Memory B cell (primary cell): Measurements from ENCODE around the gene EXD1.
"Not testable (repeated sequence)": the region's sequence is repeated elsewhere in the genome, so short reads cannot be mapped to it uniquely, and the experiment has no call there.

Experiments
- ATAC-seq: fragments of 150-1000 bp; cut with Tn5 transposase; 2 replicates; pipeline ENCODE4 v1.10.0; 2021; ENCODE audit warnings: low read depth, mild to moderate bottlenecking, moderate library complexity
- DNase-seq, 2 donors: peaks; one replicate each; pipeline ENCODE4 v3.0.0; 2022; ENCODE audit warnings: low spot score in 2 of 2
- H3K27ac Mint-ChIP-seq: one replicate; pipeline ENCODE4 v1.8.0; 2022; ENCODE audit warnings: mild to moderate bottlenecking, moderate library complexity, mixed read lengths
- H3K27me3 Mint-ChIP-seq: one replicate; pipeline ENCODE4 v1.8.0; 2022; ENCODE audit warnings: mixed read lengths
- H3K36me3 Mint-ChIP-seq: one replicate; pipeline ENCODE4 v1.8.0; 2022; ENCODE audit warnings: mild to moderate bottlenecking, mixed read lengths
- H3K4me1 Mint-ChIP-seq: one replicate; pipeline ENCODE4 v1.8.0; 2022; ENCODE audit warnings: mixed read lengths
- H3K4me3 Mint-ChIP-seq: one replicate; pipeline ENCODE4 v1.8.0; 2022; ENCODE audit warnings: mild to moderate bottlenecking, moderate library complexity, mixed read lengths
- H3K9me3 Mint-ChIP-seq: one replicate; pipeline ENCODE4 v1.8.0; 2022; ENCODE audit warnings: mixed read lengths

Gene EXD1

DNA sequence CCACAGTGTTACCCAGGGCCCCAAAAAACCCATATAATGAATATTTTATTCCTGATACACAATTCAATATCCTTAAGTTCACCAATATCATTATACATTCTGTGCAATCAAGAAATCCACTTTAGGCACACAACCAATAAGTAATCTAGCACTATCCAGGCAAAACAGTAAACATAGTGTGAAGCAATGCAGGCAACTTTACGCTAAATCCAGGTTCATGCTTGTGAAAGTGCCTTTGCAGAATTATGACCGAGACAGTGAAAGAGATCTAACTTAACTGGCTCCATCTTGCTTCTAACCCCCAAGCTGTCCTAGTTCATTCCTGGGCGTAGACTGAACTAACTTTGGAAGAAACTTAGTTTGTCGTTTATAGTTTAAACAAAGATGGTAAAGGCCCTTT lies 80.3 kb downstream of the EXD1 start:
- ATAC-seq (no peak), DNase-seq (no peak)
- Mint-ChIP-seq H3K9me3 (no peaks in the 10 kb centered on the region), H3K36me3 (no peaks in the 10 kb centered on the region), H3K4me3 (no peak overlapping the region), H3K4me1 (no peaks in the 10 kb centered on the region), H3K27ac (no peak overlapping the region), H3K27me3 (no peaks in the 10 kb centered on the region)

DNA sequence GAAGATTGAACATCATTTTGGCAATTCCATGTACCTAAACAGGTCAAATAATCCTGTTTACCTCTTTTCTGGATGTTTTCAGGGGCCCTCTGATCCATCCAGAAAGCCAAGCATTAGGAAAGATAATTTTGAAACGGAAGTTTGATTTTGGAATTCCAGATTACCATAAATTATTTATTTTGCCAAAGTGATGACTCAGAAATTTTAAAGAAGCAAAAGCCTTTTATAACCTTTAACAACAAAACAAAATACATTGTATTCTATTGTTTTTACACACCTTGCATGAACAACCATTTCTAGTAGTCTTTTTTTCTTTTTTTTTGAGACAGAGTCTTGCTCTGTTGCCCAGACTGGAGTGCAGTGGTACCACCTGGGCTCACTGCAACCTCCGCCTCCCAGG lies 82.5 kb downstream of the EXD1 start:
- DNase-seq, result no peak

DNA sequence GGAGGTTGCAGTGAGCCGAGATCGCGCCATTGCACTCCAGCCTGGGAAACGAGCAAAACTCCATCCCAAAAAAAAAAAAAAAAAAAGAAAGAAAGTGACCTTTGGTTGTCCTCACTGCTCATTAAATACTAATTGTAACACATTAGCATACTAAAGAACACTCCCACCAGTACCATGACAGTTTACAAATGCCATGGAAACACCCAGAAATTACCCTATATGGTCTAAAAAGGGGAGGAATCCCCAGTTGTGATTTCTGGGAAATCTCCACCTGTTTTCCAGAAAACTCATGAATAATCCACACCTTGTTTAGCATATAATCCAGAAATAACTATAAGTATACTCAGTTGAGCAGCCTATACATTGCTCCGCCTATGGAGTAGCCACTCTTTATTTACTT lies 90.9 kb downstream of the EXD1 start:
- no peak for ATAC-seq
- H3K9me3 Mint-ChIP-seq, result no peaks in the 10 kb centered on the region
- H3K36me3 Mint-ChIP-seq, result no peaks in the 10 kb centered on the region
- no peak for DNase-seq
- H3K27me3 Mint-ChIP-seq, result peaks cover 1% of the 10 kb centered on the region
- H3K4me1 Mint-ChIP-seq, result no peaks in the 10 kb centered on the region
- H3K27ac Mint-ChIP-seq, result no peak overlapping the region
- H3K4me3 Mint-ChIP-seq, result no peak overlapping the region

More for the DNA sequence above, 82.5 kb downstream of the EXD1 start:
- H3K4me1 Mint-ChIP-seq, result no peaks in the 10 kb centered on the region
- H3K4me3 Mint-ChIP-seq, result no peak overlapping the region
- no peaks in the 10 kb centered on the region for H3K27me3 Mint-ChIP-seq
- no peak overlapping the region for H3K27ac Mint-ChIP-seq
- no peaks in the 10 kb centered on the region for H3K9me3 Mint-ChIP-seq
- no peaks in the 10 kb centered on the region for H3K36me3 Mint-ChIP-seq
- no peak for ATAC-seq

DNA sequence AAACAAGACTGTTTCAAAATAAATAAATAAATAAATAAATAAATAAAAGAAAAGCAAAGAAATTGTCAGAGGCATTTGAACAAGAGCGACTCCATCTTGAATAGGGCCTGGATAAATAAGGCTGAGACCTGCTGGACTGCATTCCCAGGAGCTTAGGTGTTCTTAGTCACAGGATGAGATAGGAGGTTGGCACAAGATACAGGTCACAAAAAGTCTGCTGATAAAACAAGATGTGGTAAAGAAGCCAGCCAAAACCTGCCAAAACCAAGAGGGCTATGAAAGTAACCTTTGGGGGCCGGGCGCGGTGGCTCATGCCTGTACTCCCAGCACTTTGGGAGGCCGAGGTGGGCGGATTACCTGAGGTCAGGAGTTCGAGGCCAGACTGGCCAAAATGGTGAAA lies 91.4 kb downstream of the EXD1 start:
- H3K27ac Mint-ChIP-seq, DNase-seq, H3K4me1 Mint-ChIP-seq, ATAC-seq, H3K9me3 Mint-ChIP-seq, H3K36me3 Mint-ChIP-seq, H3K4me3 Mint-ChIP-seq, H3K27me3 Mint-ChIP-seq: not testable (repeated sequence)

DNA sequence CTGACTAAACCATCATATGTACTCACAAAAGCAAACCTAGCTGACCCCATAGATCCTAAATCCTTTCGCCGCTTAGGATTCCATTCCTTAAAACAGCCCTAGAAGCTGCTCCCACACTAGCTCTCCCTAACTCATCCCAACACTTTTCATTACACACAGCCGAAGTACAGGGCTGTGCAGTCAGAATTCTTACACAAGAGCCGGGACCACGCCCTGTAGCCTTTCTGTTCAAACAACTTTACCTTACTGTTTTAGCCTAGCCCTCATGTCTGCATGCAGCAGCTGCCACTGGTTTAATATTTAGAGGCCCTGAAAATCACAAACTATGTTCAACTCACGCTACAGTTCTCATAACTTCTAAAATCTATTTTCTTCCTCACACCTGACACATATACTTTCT lies 95.0 kb downstream of the EXD1 start:
- H3K9me3 Mint-ChIP-seq, H3K27ac Mint-ChIP-seq, H3K4me1 Mint-ChIP-seq, H3K36me3 Mint-ChIP-seq, DNase-seq, H3K4me3 Mint-ChIP-seq, ATAC-seq: not testable (repeated sequence)
- peaks cover 15% of the 10 kb centered on the region for H3K27me3 Mint-ChIP-seq

DNA sequence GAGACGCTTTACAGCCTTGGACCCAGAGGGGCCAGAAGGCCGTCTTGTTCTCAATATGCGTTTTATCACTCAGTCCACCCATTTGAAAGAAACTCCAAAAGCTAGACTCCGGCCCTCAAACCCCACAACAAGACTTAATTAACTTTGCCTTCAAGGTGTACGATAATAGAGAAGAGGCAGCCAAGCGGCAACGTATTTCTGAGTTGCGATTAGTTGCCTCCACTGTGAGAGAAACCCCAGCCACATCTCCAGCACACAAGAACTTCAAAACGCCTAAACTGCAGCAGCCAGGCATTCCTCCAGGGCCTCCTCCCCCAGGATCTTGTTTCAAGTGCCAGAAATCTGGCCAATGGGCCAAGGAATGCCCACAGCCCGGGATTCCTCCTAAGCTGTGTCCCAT lies 97.1 kb downstream of the EXD1 start:
- Mint-ChIP-seq H3K27ac (no peak overlapping the region), H3K36me3 (no peaks in the 10 kb centered on the region), H3K4me3 (no peak overlapping the region), H3K4me1 (no peaks in the 10 kb centered on the region), H3K27me3 (peaks cover 15% of the 10 kb centered on the region), H3K9me3 (peaks cover 1% of the 10 kb centered on the region)
- DNase-seq (no peak), ATAC-seq (no peak)
